Stimulated activated CD4-positive, alpha-beta T cell treated with anti-CD3 and anti-CD28 coated beads, Interleukin-15, amount 100 ng/mL, for 48 hours (primary cell): ENCODE data around the gene DNAJB12.
"Not testable (repeated sequence)": the region's sequence is repeated elsewhere in the genome, so short reads cannot be mapped to it uniquely, and the experiment has no call there.

Experiments
- DNase-seq, 2 donors: peaks; one replicate each; pipeline ENCODE4 v3.0.0-alpha.2; 2020; ENCODE audit warnings: low read depth in 2 of 2

DNAJB12 gene

GRCh38 chr10:72353028-72353964 lies 1.4 kb downstream of the DNAJB12 start:
- no peak for DNase-seq

- DNase-seq: no peak
Observed at GRCh38 chr10:72351479-72351878, 3.2 kb downstream of the DNAJB12 start.

DNA sequence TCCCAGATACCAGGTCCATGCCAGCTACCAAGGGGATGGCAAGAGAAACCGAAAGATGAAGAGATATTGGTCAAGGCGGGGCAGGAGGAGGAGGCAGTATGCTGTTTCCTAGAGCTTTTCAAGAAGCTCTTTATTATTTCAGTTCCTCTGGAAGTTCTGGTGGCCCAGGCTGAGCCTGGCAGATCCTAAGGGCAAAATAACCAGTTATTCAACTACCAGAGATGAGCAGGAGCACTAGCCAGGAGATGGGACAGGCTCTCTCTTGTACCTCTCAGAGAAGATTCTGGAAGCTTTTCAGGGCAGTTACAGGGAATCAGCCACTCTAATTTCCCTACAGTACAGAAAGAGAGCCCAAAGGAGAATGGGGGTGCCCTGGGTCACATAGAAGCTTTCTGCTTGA lies 5.3 kb downstream of the DNAJB12 start:
- no peak for DNase-seq

DNA sequence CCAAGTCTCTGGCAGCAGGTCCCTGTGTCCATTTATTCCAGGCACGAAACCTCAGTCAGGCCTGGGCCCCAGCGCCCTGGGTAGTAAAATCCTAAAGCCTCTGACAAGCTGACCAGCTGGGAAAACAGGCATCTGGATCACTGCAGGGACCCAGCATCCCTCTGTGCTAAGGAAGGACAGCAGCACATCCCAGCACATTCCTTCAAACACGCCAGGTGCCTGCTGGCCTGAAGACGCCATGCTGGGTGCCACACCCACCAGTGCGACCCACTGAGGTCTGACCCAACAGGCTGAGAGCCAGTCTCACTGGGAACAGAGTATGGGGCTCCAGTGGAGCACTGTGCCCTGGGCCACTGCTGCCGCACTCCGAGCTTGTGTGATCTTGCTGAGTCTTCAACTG lies 6.4 kb downstream of the DNAJB12 start:
- DNase-seq: no peak

DNA sequence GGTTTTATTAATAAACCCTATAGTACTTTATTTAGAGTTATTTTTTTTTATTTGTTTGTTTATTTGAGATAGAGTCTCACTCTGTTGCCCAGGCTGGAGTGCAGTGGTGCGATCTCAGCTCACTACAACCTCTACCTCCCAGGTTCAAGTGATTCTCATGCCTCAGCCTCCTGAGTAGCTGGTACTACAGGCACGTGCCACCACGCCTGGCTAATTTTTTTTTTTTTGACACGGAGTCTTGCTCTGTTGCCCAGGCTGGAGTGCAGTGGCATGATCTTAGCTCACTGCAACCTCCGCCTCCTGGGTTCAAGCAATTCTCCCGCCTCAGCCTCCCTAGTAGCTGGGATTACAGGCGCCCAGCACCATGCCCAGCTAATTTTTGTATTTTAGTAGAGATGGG lies 8.6 kb downstream of the DNAJB12 start:
- DNase-seq: not testable (repeated sequence)

- DNase-seq: no peak
Observed at GRCh38 chr10:72344932-72345331, 9.8 kb downstream of the DNAJB12 start.

DNA sequence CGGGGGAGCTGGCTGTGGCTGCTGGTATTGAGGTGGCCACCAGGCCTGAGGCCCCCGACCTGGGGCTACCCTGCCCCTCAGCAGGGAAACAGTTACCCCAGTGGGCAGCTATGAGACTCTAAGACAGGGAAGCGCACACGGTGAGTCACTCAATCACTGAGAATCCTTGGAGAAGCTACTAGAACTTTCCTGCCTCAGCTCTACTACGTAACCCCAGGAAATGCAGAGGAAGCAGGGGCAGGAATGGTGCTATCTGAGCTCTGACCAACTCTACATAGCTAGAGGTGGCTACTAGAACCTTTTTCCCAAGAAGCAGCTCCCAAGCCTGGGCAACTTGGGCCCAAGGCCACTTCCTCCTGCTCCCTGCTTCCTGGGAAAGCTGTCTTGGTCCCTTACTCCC lies 11.8 kb downstream of the DNAJB12 start:
- DNase-seq: no peak

- peak in 1 of 2 donors; percentile 80 for DNase-seq
Observed at GRCh38 chr10:72340510-72341261, 14.0 kb downstream of the DNAJB12 start.

DNA sequence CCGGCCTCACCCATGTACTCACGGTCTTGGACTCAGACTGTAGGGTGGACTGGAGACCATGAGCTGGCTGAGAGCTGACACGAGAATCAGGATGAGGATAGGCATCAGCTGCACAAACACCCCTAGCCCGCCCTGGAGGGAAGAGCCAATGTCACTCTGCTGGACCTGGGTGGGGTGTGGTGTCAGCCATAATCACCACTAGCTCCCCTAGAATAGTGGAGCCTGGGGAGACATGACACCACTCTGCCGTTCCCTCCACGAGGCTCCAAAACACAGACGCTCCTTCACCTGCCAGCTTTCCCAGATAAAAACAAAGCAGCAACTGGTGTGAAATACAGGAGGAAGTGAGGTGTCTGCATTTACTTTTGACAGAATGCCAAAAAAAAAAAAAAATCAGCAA lies 16.5 kb downstream of the DNAJB12 start:
- DNase-seq: no peak

GRCh38 chr10:72337722-72338121 lies 17.0 kb downstream of the DNAJB12 start:
- DNase-seq: no peak

DNA sequence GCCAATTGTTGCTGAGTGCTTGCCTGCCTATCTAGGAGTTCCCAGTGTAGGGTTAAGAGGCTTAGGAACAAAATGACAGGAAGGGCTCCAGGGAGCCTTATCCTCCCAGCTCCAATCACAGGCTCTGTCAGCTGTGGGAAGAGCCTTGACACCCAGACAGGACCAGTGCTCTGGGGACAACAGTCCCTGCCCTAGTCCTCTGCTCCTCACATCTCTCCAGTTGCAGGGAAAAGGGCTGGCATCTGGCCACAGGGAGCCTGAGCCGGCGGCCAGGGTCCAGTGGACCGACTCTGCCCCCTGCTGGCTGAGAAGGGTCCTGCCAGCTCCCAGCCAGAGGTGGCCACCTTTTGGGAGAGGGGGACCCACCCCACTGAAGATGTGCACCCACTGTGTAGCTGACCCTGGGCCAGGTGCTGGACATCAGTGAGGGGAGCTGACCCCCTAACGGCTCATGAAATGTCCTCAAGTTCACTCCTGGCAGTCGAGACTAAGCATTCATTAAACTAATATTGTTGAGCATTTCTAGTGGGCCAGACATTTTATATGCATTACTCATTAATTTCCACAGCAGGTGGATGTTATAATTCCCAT lies 17.6 kb downstream of the DNAJB12 start:
- DNase-seq: no peak

DNA sequence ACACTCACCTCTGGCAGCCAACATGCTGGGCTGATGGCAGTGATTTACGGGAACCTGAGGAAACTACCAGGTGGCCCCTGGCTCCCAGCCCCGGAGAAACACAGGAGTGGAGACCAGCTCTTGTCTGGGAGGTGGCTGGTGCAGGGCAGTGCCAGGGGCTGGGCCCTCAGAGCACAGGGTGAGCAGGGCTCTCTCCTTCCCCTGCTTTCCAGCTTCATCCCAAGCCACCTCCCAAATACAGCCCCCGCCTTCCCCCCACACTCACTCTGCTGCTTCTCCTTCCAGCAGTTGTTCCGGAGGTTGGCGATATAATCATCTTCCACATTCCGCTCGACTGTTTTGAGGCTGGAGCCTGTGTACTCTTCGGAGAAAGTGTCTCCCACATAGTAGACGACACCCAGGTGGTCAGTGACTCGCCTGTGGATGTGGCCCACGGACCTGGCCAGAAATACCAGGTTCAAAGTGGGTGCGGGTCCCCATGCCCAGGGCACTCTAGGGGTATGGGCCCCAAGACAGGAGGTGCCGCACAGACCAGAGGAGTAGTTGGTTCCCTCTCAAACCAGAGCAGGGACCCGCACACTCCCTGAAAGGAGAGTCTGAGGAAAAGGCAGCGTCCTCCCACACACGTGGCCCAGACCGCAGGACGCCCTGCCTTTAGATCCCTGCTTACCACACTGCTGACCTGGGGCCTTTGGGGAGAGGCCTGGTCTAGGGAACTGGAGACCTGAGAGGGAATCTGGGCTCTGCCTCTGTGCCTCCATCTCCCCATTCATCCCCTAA lies 18.3 kb downstream of the DNAJB12 start:
- no peak for DNase-seq

GRCh38 chr10:72335394-72336258 lies 19.1 kb downstream of the DNAJB12 start:
- no peak for DNase-seq

DNA sequence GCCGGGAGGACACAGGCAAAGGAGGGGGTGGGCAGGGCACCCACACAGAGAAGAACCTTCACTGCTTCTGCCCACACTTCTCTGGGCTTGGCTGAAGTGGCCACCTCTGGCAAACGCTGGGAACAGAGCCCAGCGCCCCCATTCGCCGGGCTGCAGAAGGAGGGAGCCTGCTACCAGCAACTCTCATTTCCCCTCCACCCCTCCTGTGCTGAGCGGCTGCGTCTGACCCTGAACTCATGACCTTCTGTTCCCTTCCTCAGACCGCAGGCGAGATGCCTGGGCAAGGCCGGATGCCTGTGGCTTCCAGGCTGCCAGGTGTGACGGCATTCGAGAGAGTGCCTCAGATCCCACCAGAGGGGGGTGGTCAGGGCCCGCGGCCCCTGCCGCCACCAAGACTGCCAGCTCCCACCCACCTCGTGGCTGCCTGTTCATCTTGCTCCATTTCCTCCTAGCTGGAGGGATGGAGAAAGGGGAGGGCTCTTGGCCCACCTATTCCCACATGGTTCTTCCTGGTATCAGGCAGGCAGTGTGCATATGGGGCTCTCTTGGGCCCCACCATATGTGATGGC lies 19.8 kb downstream of the DNAJB12 start:
- DNase-seq: peak; percentile 81 to 83

DNA sequence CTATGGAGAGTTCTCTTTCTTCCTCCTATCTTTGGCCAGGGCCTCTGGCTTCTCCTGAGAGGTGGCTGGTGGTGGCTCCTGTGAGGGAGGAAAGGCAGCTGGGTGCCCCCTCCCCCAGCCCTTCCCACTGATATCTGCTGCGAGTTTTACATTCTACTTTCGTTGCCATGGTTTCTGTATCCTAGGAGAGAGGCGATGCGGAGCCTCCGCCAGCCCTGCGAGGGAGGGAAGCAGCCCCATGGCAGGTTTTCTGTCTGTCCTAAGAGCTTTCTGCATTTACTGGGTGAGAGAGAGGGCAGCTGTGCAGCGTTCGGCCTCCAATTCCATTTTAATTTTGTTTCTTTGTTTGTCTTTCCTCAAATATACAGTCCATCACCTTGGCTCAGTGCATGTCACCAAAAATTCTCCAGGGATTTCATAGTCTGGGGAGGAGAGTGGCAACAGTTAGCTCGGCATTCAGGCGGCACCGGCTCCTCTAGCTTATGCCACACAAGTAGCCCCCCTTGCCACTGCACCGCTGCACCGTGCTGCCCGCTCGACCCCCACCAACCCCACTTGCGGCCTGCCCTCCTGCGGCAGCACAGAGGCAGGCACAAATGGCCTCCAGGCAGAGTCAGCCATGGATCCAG lies 20.4 kb downstream of the DNAJB12 start:
- DNase-seq: no peak

- no peak for DNase-seq
Observed at GRCh38 chr10:72333112-72334015, 21.4 kb downstream of the DNAJB12 start.

- DNase-seq: no peak
Observed at GRCh38 chr10:72332423-72333111, 22.2 kb downstream of the DNAJB12 start.
